A549 (cell line): ENCODE results near the gene KLHDC8A. TPM values are rescaled to one million over a fixed set of nuclear protein-coding genes. Genes with fewer than 3 reads are reported as not detected.

Experiments used
- ATAC-seq, 2 experiments: fragments of 200-7000 bp in 1 of 2; fragments of >200 bp in 1 of 2; cut with Nextera tagmentation in 1 of 2; cut with Tn5 transposase in 1 of 2; 3 replicates each; pipeline versions ENCODE4 v1.8.0 to v1.9.1; 2018 to 2020; ENCODE audit warnings: mild to moderate bottlenecking in 1 of 2, moderate library complexity in 1 of 2
- CTCF ChIA-PET: fragments of 300-600 bp; sonication (Branson Sonifier 250); formaldehyde crosslinking; extraction: SDS; loops from one replicate; lab custom pipeline; 2021; ENCODE audit warnings: antibody characterized with exemption, inconsistent platforms; lab: Yijun Ruan, JAX
- POLR2A ChIA-PET: fragments of 350-600 bp; formaldehyde crosslinking; extraction: SDS; loops from one replicate; lab custom pipeline; 2021; ENCODE audit warnings: antibody characterized with exemption, inconsistent platforms; lab: Yijun Ruan, JAX
- DNase-seq, 2 experiments: peaks; one replicate each; pipeline versions ENCODE4 v3.0.0 to v3.0.0-alpha.2; 2011 to 2016; ENCODE audit warnings: low read depth in 1 of 2, low spot score in 1 of 2
- FAIRE-seq: peaks from 2 replicates; lab custom pipeline; 2011; peaks lifted over from hg19 to GRCh38; lab: Jason Lieb, UNC
- H3K27ac ChIP-seq, 2 experiments: fragments of >200 bp; sonication (Bioruptor Twin); formaldehyde crosslinking; 3 replicates each; pipeline ENCODE4 v1.5.1; 2016 to 2017
- H3K4me1 ChIP-seq: fragments of >200 bp; sonication (Bioruptor Twin); formaldehyde crosslinking; 3 replicates; pipeline ENCODE4 v1.6.1; 2016
- H3K4me2 ChIP-seq: fragments of >200 bp; sonication (Bioruptor Twin); formaldehyde crosslinking; 3 replicates; pipeline ENCODE4 v1.6.1; 2016
- H3K4me3 ChIP-seq: fragments of >200 bp; sonication (Bioruptor Twin); formaldehyde crosslinking; 3 replicates; pipeline ENCODE4 v1.5.1; 2016
- H3K9me3 ChIP-seq: fragments of >200 bp; sonication (Bioruptor Twin); formaldehyde crosslinking; 3 replicates; pipeline ENCODE4 v1.6.1; 2016
- BCL3 ChIP-seq: fragments of >200 bp; sonication (Bioruptor Twin); formaldehyde crosslinking; IDR thresholded peaks from 3 replicates; pipeline ENCODE4 v1.6.1; 2016
- BHLHE40 ChIP-seq: IDR thresholded peaks from 2 replicates; pipeline ENCODE4 v1.6.1; 2012; ENCODE audit warnings: low read depth, low read length, inconsistent platforms
- CEBPB ChIP-seq, 2 experiments: fragments of >200 bp in 1 of 2; sonication (Bioruptor Twin) in 1 of 2; formaldehyde crosslinking in 1 of 2; IDR thresholded peaks; 2 replicates each; pipeline ENCODE4 v1.6.1; 2012 to 2016
- CHD4 ChIP-seq: fragments of 200-600 bp; sonication (generic); IDR thresholded peaks from 2 replicates; pipeline ENCODE4 v1.6.1; 2016; ENCODE audit warnings: antibody characterized with exemption, mild to moderate bottlenecking, borderline replicate concordance
- CTCF ChIP-seq: fragments of >200 bp; sonication (Bioruptor Twin); formaldehyde crosslinking; IDR thresholded peaks from 3 replicates; pipeline ENCODE4 v1.5.1; 2016
- E2F6 ChIP-seq: IDR thresholded peaks from 2 replicates; pipeline ENCODE4 v1.6.1; 2012; ENCODE audit warnings: low read depth, borderline replicate concordance
- EHMT2 ChIP-seq: fragments of 200-600 bp; sonication (generic); IDR thresholded peaks from 2 replicates; pipeline ENCODE4 v1.6.1; 2016; ENCODE audit warnings: antibody characterized with exemption, low read depth, mild to moderate bottlenecking, moderate library complexity
- ESRRA ChIP-seq: fragments of 150-350 bp; IDR thresholded peaks from 2 replicates; pipeline ENCODE4 v1.6.1; 2014; ENCODE audit warnings: mild to moderate bottlenecking, low read length, borderline replicate concordance
- FOXS1 ChIP-seq: fragments of 250-450 bp; sonication (Bioruptor Pico); IDR thresholded peaks from 2 replicates; pipeline ENCODE4 v1.5.0; 2020; ENCODE audit warnings: mild to moderate bottlenecking, moderate library complexity
- GATA3 ChIP-seq: IDR thresholded peaks from 2 replicates; pipeline ENCODE4 v1.6.1; 2012; ENCODE audit warnings: borderline replicate concordance
- HDAC2 ChIP-seq: fragments of 200-600 bp; sonication (generic); IDR thresholded peaks from 2 replicates; pipeline ENCODE4 v1.6.1; 2016
- HEYL ChIP-seq: fragments of 250-450 bp; sonication (Bioruptor Pico); IDR thresholded peaks from 2 replicates; pipeline ENCODE4 v1.8.0; 2021; ENCODE audit warnings: mild to moderate bottlenecking, moderate library complexity
- HOXA7 ChIP-seq: fragments of 250-450 bp; sonication (Bioruptor Pico); IDR thresholded peaks from 2 replicates; pipeline ENCODE4 v1.5.0; 2020; ENCODE audit warnings: mild to moderate bottlenecking, moderate library complexity
- HOXB13 ChIP-seq: fragments of 250-450 bp; sonication (Bioruptor Pico); IDR thresholded peaks from 2 replicates; pipeline ENCODE4 v1.5.0; 2020; ENCODE audit warnings: low read depth, mild to moderate bottlenecking, moderate library complexity
- JUN ChIP-seq, 2 experiments: fragments of >200 bp; sonication (Bioruptor Twin); formaldehyde crosslinking; IDR thresholded peaks; 2 replicates in 1 of 2; 3 replicates in 1 of 2; pipeline ENCODE4 v1.6.1; 2016 to 2017
- KDM1A ChIP-seq: fragments of 200-600 bp; sonication (generic); IDR thresholded peaks from 2 replicates; pipeline ENCODE4 v1.6.1; 2016; ENCODE audit warnings: low read depth, mild to moderate bottlenecking
- MAFK ChIP-seq: fragments of 450-650 bp; IDR thresholded peaks from 2 replicates; pipeline ENCODE4 v1.6.1; 2014; ENCODE audit not compliant: partially characterized antibody
- MAX ChIP-seq: IDR thresholded peaks from 2 replicates; pipeline ENCODE4 v1.6.1; 2012
- MAZ ChIP-seq: fragments of 150-350 bp; IDR thresholded peaks from 2 replicates; pipeline ENCODE4 v1.6.1; 2014; ENCODE audit warnings: antibody characterized with exemption, low read depth, low read length, borderline replicate concordance
- MYC ChIP-seq: IDR thresholded peaks from 2 replicates; pipeline ENCODE4 v1.6.1; 2012; ENCODE audit warnings: mild to moderate bottlenecking, inconsistent platforms, low read length, improper control_type of control experiment, borderline replicate concordance
- NFE2L2 ChIP-seq: fragments of 150-350 bp; conservative IDR thresholded peaks from 2 replicates; pipeline ENCODE4 v1.6.1; 2014; ENCODE audit warnings: low read length
- NR3C1 ChIP-seq: fragments of >200 bp; sonication (Bioruptor Twin); formaldehyde crosslinking; IDR thresholded peaks from 3 replicates; pipeline ENCODE4 v1.6.1; 2017
- PBX3 ChIP-seq: IDR thresholded peaks from 2 replicates; pipeline ENCODE4 v1.6.1; 2012
- PHF8 ChIP-seq: fragments of 200-600 bp; sonication (generic); IDR thresholded peaks from 2 replicates; pipeline ENCODE4 v1.6.1; 2016; ENCODE audit warnings: low read depth, mild to moderate bottlenecking, antibody characterized with exemption, moderate library complexity, borderline replicate concordance
- POLR2AphosphoS2 ChIP-seq: conservative IDR thresholded peaks from 2 replicates; pipeline ENCODE4 v1.6.1; 2012; ENCODE audit warnings: low read length, improper control_type of control experiment, inconsistent platforms
- REST ChIP-seq: fragments of 200-600 bp; sonication (generic); IDR thresholded peaks from 2 replicates; pipeline ENCODE4 v1.6.1; 2016; ENCODE audit warnings: antibody characterized with exemption, mild to moderate bottlenecking, moderate library complexity
- TFCP2L1 ChIP-seq: fragments of 250-450 bp; sonication (Bioruptor Pico); IDR thresholded peaks from 2 replicates; pipeline ENCODE4 v1.5.0; 2021; ENCODE audit warnings: mild to moderate bottlenecking
- ZFP36 ChIP-seq: fragments of 450-650 bp; IDR thresholded peaks from 2 replicates; pipeline ENCODE4 v1.6.1; 2014; ENCODE audit warnings: borderline replicate concordance; ENCODE audit not compliant: partially characterized antibody
- ZSCAN20 ChIP-seq: fragments of 250-450 bp; sonication (Bioruptor Pico); IDR thresholded peaks from 2 replicates; pipeline ENCODE4 v1.8.0; 2022; ENCODE audit warnings: mild to moderate bottlenecking, moderate library complexity
- WGBS: methylation state at CpG from one replicate; pipeline ENCODE4 v1.1.6; 2017; ENCODE audit errors: missing lambda C conversion rate; 5-methylcytosine and 5-hydroxymethylcytosine counted together
- polyA plus RNA-seq, 4 experiments: library from polyadenylated mRNA; depleted of rRNA in 3 of 4; stranded (reverse); fragments of >200 nt; fragmentation: RNase III in 1 of 4; extraction: RNeasy Plus Mini Kit Qiagen cat#74134 plus additional on column Dnase treatment in 1 of 4; gene quantifications; 2 replicates in 3 of 4; 3 replicates in 1 of 4; pipeline ENCODE4 v1.2.3, GENCODE V29; 2011 to 2017

KLHDC8A gene
- polyA plus RNA-seq, 2 of the 4 experiments (the other 2 are of a cell fraction), result 0.34 to 0.40 TPM

GRCh38 chr1:205357567-205357966 is 845 bp upstream of the KLHDC8A start:
- TF ChIP-seq KDM1A (no peak), E2F6 (no peak), BHLHE40 (no peak), HEYL (CRISPR knock-in tag) (no peak), ZSCAN20 (no peak), CTCF (no peak), HOXB13 (no peak), MAZ (no peak), POLR2AphosphoS2 (no peak), BCL3 (no peak), EHMT2 (no peak), MYC (no peak), ZFP36 (no peak), MAX (no peak), HOXA7 (no peak), MAFK (no peak), FOXS1 (CRISPR knock-in tag) (no peak), NR3C1 (no peak), HDAC2 (no peak), NFE2L2 (no peak)
- H3K4me3 ChIP-seq, result no peak overlapping the region
- WGBS, result 58% methylated on average over 3 of the region's 3 CpGs
- H3K4me2 ChIP-seq, result no peak overlapping the region
- H3K4me1 ChIP-seq, result peaks cover 19% of the 10 kb centered on the region
- CTCF ChIA-PET, result interaction anchor here (0.8 to 67.1 kb wide), 6 partner anchors 12 to 167 kb away, joined by 3 to 3627 read pairs (median 61); partner anchors contain the start of gene NUAK2
- no peak for DNase-seq
- no peaks in the 10 kb centered on the region for H3K9me3 ChIP-seq
- no peak for FAIRE-seq
- no peak overlapping the region for H3K27ac ChIP-seq
- no peak for ATAC-seq
- POLR2A ChIA-PET, result no interaction called here

- Histone ChIP-seq H3K9me3 (no peaks in the 10 kb centered on the region), H3K4me1 (peaks cover 25% of the 10 kb centered on the region), H3K4me2 (peak overlapping the region; percentile 29; the same call in 2 of the 3 replicates), H3K4me3 (no peak overlapping the region), H3K27ac (no peak overlapping the region; a peak in 1 of 6 replicates)
- ATAC-seq (peak in 1 of 2 experiments; percentile 33; a peak in 3 of 6 replicates), DNase-seq (peak in 1 of 2 experiments; percentile 51), FAIRE-seq (no peak)
- ChIA-PET CTCF (interaction anchor here (1.0 to 67.1 kb wide), 42 partner anchors 8 to 304 kb away, joined by 3 to 3627 read pairs (median 10); partner anchors contain the start of genes BLACAT1, LEMD1 and NUAK2), POLR2A (interaction anchor here (1.6 kb wide), 1 partner anchor 76 kb away, joined by 3 read pairs; no protein-coding TSS in a partner anchor)
- 54% methylated on average over 3 of the region's 3 CpGs for WGBS
- no peak for TF ChIP-seq JUN (IDR thresholded peaks at IDR 0.05)
- TF ChIP-seq HDAC2, result no peak
- no peak for TF ChIP-seq MAZ
- TF ChIP-seq REST, result no peak
- no peak for TF ChIP-seq GATA3
- no peak for TF ChIP-seq TFCP2L1 (CRISPR knock-in tag)
- no peak for TF ChIP-seq CEBPB (IDR thresholded peaks at IDR 0.05)
- no peak for TF ChIP-seq ESRRA
- no peak for TF ChIP-seq MAFK
- no peak for TF ChIP-seq CHD4
- no peak for TF ChIP-seq PBX3
- TF ChIP-seq PHF8, result no peak
- no peak for TF ChIP-seq MYC
- no peak for TF ChIP-seq NR3C1
- TF ChIP-seq MAX, result no peak
- no peak for TF ChIP-seq FOXS1 (CRISPR knock-in tag)
These were observed 1.7 kb downstream of the KLHDC8A start for GRCh38 chr1:205355075-205355453.
